SK-N-SH (cell line): ENCODE data around the gene ABLIM1. TPM values are rescaled to one million over a fixed set of nuclear protein-coding genes. Genes with fewer than 3 reads are reported as not detected.

Experiments used
- CTCF ChIA-PET: fragments of 300-600, 350-600 bp; formaldehyde crosslinking; extraction: SDS; loops from one replicate; lab custom pipeline; 2021; lab: Yijun Ruan, JAX
- POLR2A ChIA-PET: fragments of 350-600 bp; sonication (Branson Sonifier 250); formaldehyde crosslinking; extraction: SDS; loops from one replicate; lab custom pipeline; 2020; ENCODE audit warnings: antibody characterized with exemption, inconsistent platforms; lab: Yijun Ruan, JAX
- DNase-seq: peaks from one replicate; pipeline ENCODE4 v3.0.0; 2012
- H2AFZ ChIP-seq: fragments of 200-600 bp; sonication (generic); 2 replicates; pipeline ENCODE4 v1.8.1; 2016; ENCODE audit warnings: antibody characterized with exemption, mild to moderate bottlenecking, low read depth
- H3F3A ChIP-seq: fragments of 200-600 bp; sonication (generic); replicated peaks from 2 replicates; pipeline ENCODE3; 2016; ENCODE audit warnings: antibody characterized with exemption, mild to moderate bottlenecking; ENCODE audit not compliant: insufficient read depth
- H3K27ac ChIP-seq, 2 experiments: fragments of 200-500 bp in 1 of 2; fragments of 200-600 bp in 1 of 2; sonication (Bioruptor generic) in 1 of 2; sonication (generic), shearing (Covaris generic) in 1 of 2; 2 replicates each; pipeline versions ENCODE4 v1.5.1 to v1.6.1; 2014 to 2016; ENCODE audit warnings: low read depth in 2 of 2, inconsistent platforms in 1 of 2, low read length in 1 of 2, mild to moderate bottlenecking in 1 of 2, mixed read lengths in 1 of 2
- H3K27me3 ChIP-seq: fragments of 200-600 bp; sonication (generic), shearing (Covaris generic); 2 replicates; pipeline ENCODE4 v1.6.1; 2016; ENCODE audit warnings: mixed run types; ENCODE audit not compliant: insufficient read depth
- H3K36me3 ChIP-seq, 2 experiments: fragments of 200-500 bp in 1 of 2; fragments of 200-600 bp in 1 of 2; sonication (Bioruptor generic) in 1 of 2; sonication (generic) in 1 of 2; replicated peaks in 1 of 2; 2 replicates each; pipeline versions ENCODE3 to v1.5.1; 2014 to 2016; ENCODE audit warnings: low read length in 1 of 2, mild to moderate bottlenecking in 1 of 2; ENCODE audit not compliant: insufficient read depth in 2 of 2, control insufficient read depth in 1 of 2
- H3K4me1 ChIP-seq, 2 experiments: fragments of 200-500 bp in 1 of 2; fragments of 200-600 bp in 1 of 2; sonication (Bioruptor generic) in 1 of 2; sonication (generic), shearing (Covaris generic) in 1 of 2; 2 replicates each; pipeline versions ENCODE4 v1.5.1 to v1.6.1; 2014 to 2016; ENCODE audit warnings: low read depth in 1 of 2, low read length in 1 of 2, mixed run types in 1 of 2; ENCODE audit not compliant: insufficient read depth in 2 of 2, control insufficient read depth in 1 of 2
- H3K4me2 ChIP-seq: fragments of 200-600 bp; sonication (generic), shearing (Covaris generic); 2 replicates; pipeline ENCODE4 v1.6.1; 2017; ENCODE audit warnings: mixed run types
- H3K4me3 ChIP-seq, 2 experiments: fragments of 200-500 bp in 1 of 2; fragments of 200-600 bp in 1 of 2; sonication (Bioruptor generic) in 1 of 2; sonication (generic), shearing (Covaris generic) in 1 of 2; 2 replicates each; pipeline versions ENCODE4 v1.5.1 to v1.8.1; 2014 to 2016; ENCODE audit warnings: low read depth in 2 of 2, inconsistent platforms in 1 of 2, low read length in 1 of 2, mild to moderate bottlenecking in 1 of 2, mixed read lengths in 1 of 2, moderate library complexity in 1 of 2
- H3K79me2 ChIP-seq: fragments of 200-600 bp; sonication (generic); 2 replicates; pipeline ENCODE4 v1.8.1; 2017; ENCODE audit warnings: mild to moderate bottlenecking; ENCODE audit not compliant: insufficient read depth
- H3K9ac ChIP-seq: fragments of 200-600 bp; sonication (generic); 2 replicates; pipeline ENCODE4 v1.6.1; 2017; ENCODE audit warnings: mixed run types
- H3K9me2 ChIP-seq: fragments of 200-600 bp; sonication (generic); 2 replicates; pipeline ENCODE4 v1.6.1; 2017; ENCODE audit warnings: mixed run types
- H3K9me3 ChIP-seq: fragments of 200-600 bp; sonication (generic); 2 replicates; pipeline ENCODE4 v1.6.1; 2017; ENCODE audit warnings: mixed run types, mild to moderate bottlenecking, moderate library complexity
- H4K20me1 ChIP-seq: fragments of 200-600 bp; sonication (generic); 2 replicates; pipeline ENCODE4 v1.6.1; 2017; ENCODE audit warnings: mild to moderate bottlenecking, mixed run types; ENCODE audit not compliant: insufficient read depth
- ELF1 ChIP-seq: IDR thresholded peaks from 2 replicates; pipeline ENCODE4 v1.4.0; 2012
- EZH2phosphoT487 ChIP-seq: fragments of 200-600 bp; sonication (generic); IDR thresholded peaks from 2 replicates; pipeline ENCODE4 v1.6.1; 2017; ENCODE audit warnings: low read depth, mixed run types, mild to moderate bottlenecking, antibody characterized with exemption, moderate library complexity, borderline replicate concordance
- FOSL2 ChIP-seq: IDR thresholded peaks from 2 replicates; pipeline ENCODE4 v1.4.0; 2012; ENCODE audit warnings: low read depth, mild to moderate bottlenecking, moderate library complexity, borderline replicate concordance
- FOXM1 ChIP-seq: IDR thresholded peaks from 2 replicates; pipeline ENCODE4 v1.4.0; 2012; ENCODE audit warnings: low read depth, mild to moderate bottlenecking
- GABPA ChIP-seq: IDR thresholded peaks from 2 replicates; pipeline ENCODE4 v1.4.0; 2012; ENCODE audit warnings: low read depth, mild to moderate bottlenecking
- IRF3 ChIP-seq: fragments of 150-350 bp; IDR thresholded peaks from 2 replicates; pipeline ENCODE4 v1.6.1; 2016; ENCODE audit warnings: mild to moderate bottlenecking, low read depth, low read length
- JUND ChIP-seq: IDR thresholded peaks from 2 replicates; pipeline ENCODE4 v1.4.0; 2012
- MXI1 ChIP-seq: IDR thresholded peaks from 2 replicates; pipeline ENCODE4 v1.6.1; 2012; ENCODE audit warnings: mild to moderate bottlenecking, low read depth, low read length, improper control_type of control experiment
- NRF1 ChIP-seq: IDR thresholded peaks from 2 replicates; pipeline ENCODE4 v1.6.1; 2012; ENCODE audit warnings: low read depth, mild to moderate bottlenecking, low read length
- RAD21 ChIP-seq: IDR thresholded peaks from 2 replicates; pipeline ENCODE4 v1.6.1; 2012; ENCODE audit warnings: mild to moderate bottlenecking, low read length
- REST ChIP-seq: IDR thresholded peaks from 2 replicates; pipeline ENCODE4 v1.6.1; 2012; ENCODE audit warnings: mild to moderate bottlenecking, low read depth, low read length, moderate library complexity
- RFX5 ChIP-seq: IDR thresholded peaks from 2 replicates; pipeline ENCODE4 v1.6.1; 2012; ENCODE audit warnings: mild to moderate bottlenecking, improper control_type of control experiment, low read length
- SMC3 ChIP-seq: IDR thresholded peaks from 2 replicates; pipeline ENCODE4 v1.6.1; 2012; ENCODE audit warnings: low read depth, low read length, improper control_type of control experiment
- TEAD4 ChIP-seq: IDR thresholded peaks from 2 replicates; pipeline ENCODE4 v1.4.0; 2012; ENCODE audit warnings: mild to moderate bottlenecking, borderline replicate concordance; ENCODE audit not compliant: insufficient read depth
- YY1 ChIP-seq: IDR thresholded peaks from 2 replicates; pipeline ENCODE4 v1.4.0; 2012; ENCODE audit warnings: low read depth, mild to moderate bottlenecking
- WGBS: methylation state at CpG from one replicate; pipeline ENCODE4 v1.1.6; 2017; ENCODE audit warnings: low lambda C conversion rate; 5-methylcytosine and 5-hydroxymethylcytosine counted together
- polyA plus RNA-seq, 3 experiments: library from polyadenylated mRNA; depleted of rRNA; stranded (reverse); fragments of >200 nt; gene quantifications; 2 replicates each; pipeline ENCODE4 v1.2.3, GENCODE V29; 2012
- TF ChIP-seq, protein P1 (sequence below): fragments of 150-350 bp; IDR thresholded peaks from 2 replicates; pipeline ENCODE4 v1.6.1; 2017; ENCODE audit warnings: antibody characterized with exemption, low read length, low read depth, borderline replicate concordance
- TF ChIP-seq, protein P2 (sequence below): IDR thresholded peaks from 2 replicates; pipeline ENCODE4 v1.4.0; 2012; ENCODE audit warnings: low read depth, borderline replicate concordance

The ABLIM1 gene
- polyA plus RNA-seq, 1 of the 3 experiments (the other 2 are of a cell fraction), result 16.1 TPM

GRCh38 chr10:114394531-114394930 is 263.5 kb downstream of the ABLIM1 start:
- H3K4me1 ChIP-seq, result no peaks in the 10 kb centered on the region; a peak in 1 of 4 replicates
- no peak for DNase-seq
- ChIA-PET CTCF (interaction anchor here (1.1 to 2.2 kb wide), 2 partner anchors 10 to 91 kb away, joined by 3 to 10 read pairs; partner anchors contain the start of gene AFAP1L2), POLR2A (no interaction called here)
- H3K27ac ChIP-seq, result no peak overlapping the region
- peaks cover 30% of the 10 kb centered on the region; the same call in 1 of the 2 replicates for H3K27me3 ChIP-seq
- H2AFZ ChIP-seq, result no peak overlapping the region
- no peaks in the 10 kb centered on the region for H3K9me3 ChIP-seq
- H3K9me2 ChIP-seq, result no peaks in the 10 kb centered on the region
- no peaks in the 10 kb centered on the region for H3K36me3 ChIP-seq
- H4K20me1 ChIP-seq, result no peaks in the 10 kb centered on the region
- no peak overlapping the region for H3K9ac ChIP-seq
- no peak overlapping the region for H3K4me3 ChIP-seq
- no peak overlapping the region for H3K4me2 ChIP-seq
- H3F3A ChIP-seq, result no peaks in the 10 kb centered on the region
- no peak for TF ChIP-seq GABPA
- no peak for TF ChIP-seq YY1
- no peak for TF ChIP-seq NRF1
- no peak for TF ChIP-seq FOXM1
- TF ChIP-seq RAD21, result no peak
- TF ChIP-seq TEAD4, result no peak
- TF ChIP-seq, protein P1, sequence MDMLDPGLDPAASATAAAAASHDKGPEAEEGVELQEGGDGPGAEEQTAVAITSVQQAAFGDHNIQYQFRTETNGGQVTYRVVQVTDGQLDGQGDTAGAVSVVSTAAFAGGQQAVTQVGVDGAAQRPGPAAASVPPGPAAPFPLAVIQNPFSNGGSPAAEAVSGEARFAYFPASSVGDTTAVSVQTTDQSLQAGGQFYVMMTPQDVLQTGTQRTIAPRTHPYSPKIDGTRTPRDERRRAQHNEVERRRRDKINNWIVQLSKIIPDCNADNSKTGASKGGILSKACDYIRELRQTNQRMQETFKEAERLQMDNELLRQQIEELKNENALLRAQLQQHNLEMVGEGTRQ, result no peak
- WGBS, result 65% methylated on average over 5 of the region's 6 CpGs
- no peaks in the 10 kb centered on the region for H3K79me2 ChIP-seq

- no peak overlapping the region for H3K9ac ChIP-seq
- POLR2A ChIA-PET, result no interaction called here
- H3F3A ChIP-seq, result no peaks in the 10 kb centered on the region
- H3K79me2 ChIP-seq, result no peaks in the 10 kb centered on the region
- no peaks in the 10 kb centered on the region for H3K9me2 ChIP-seq
- no peak overlapping the region for H3K4me2 ChIP-seq
- no peak for DNase-seq
- no peaks in the 10 kb centered on the region; a peak in 1 of 4 replicates for H3K4me1 ChIP-seq
- no peaks in the 10 kb centered on the region for H4K20me1 ChIP-seq
- H3K4me3 ChIP-seq, result no peak overlapping the region
- CTCF ChIA-PET, result interaction anchor here (2.2 kb wide), 1 partner anchor 90 kb away, joined by 10 read pairs; no protein-coding TSS in a partner anchor
- H3K9me3 ChIP-seq, result no peaks in the 10 kb centered on the region
- no peak overlapping the region for H3K27ac ChIP-seq
- no peak for TF ChIP-seq EZH2phosphoT487
- TF ChIP-seq RFX5, result no peak
- TF ChIP-seq, protein P1, result no peak
- TF ChIP-seq ELF1, result no peak
- no peak for TF ChIP-seq FOSL2
- TF ChIP-seq, protein P2, sequence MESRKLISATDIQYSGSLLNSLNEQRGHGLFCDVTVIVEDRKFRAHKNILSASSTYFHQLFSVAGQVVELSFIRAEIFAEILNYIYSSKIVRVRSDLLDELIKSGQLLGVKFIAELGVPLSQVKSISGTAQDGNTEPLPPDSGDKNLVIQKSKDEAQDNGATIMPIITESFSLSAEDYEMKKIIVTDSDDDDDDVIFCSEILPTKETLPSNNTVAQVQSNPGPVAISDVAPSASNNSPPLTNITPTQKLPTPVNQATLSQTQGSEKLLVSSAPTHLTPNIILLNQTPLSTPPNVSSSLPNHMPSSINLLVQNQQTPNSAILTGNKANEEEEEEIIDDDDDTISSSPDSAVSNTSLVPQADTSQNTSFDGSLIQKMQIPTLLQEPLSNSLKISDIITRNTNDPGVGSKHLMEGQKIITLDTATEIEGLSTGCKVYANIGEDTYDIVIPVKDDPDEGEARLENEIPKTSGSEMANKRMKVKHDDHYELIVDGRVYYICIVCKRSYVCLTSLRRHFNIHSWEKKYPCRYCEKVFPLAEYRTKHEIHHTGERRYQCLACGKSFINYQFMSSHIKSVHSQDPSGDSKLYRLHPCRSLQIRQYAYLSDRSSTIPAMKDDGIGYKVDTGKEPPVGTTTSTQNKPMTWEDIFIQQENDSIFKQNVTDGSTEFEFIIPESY, result no peak
- no peak for TF ChIP-seq IRF3
- no peak for TF ChIP-seq MXI1
- TF ChIP-seq REST, result no peak
- TF ChIP-seq JUND, result no peak
- TF ChIP-seq SMC3, result no peak
- 89% methylated on average over 7 of the region's 7 CpGs for WGBS
- H2AFZ ChIP-seq, result no peak overlapping the region
- peaks cover 24% of the 10 kb centered on the region; the same call in 1 of the 2 replicates for H3K27me3 ChIP-seq
- H3K36me3 ChIP-seq, result no peaks in the 10 kb centered on the region
Observed at GRCh38 chr10:114393886-114394285, 264.2 kb downstream of the ABLIM1 start.
